ENCODE results near the gene LYZL2. TPM values are rescaled to one million over a fixed set of nuclear protein-coding genes. Genes with fewer than 3 reads are reported as not detected.
"Not testable (repeated sequence)": the region's sequence is repeated elsewhere in the genome, so short reads cannot be mapped to it uniquely, and the experiment has no call there.

LYZL2 gene
- total RNA-seq, 1 experiment from 2014 or later: not detected

GRCh38 chr10:30628576-30628975 is 977 bp downstream of the LYZL2 start:
- H3K9me2 ChIP-seq (ENCODE audit: insufficient read depth); ATAC-seq; H4K20me1 ChIP-seq (ENCODE audit: insufficient read depth); RAD21 ChIA-PET (ENCODE audit: low non-redundant PET in 1 of 2, low total read pairs in 2 of 2, uncharacterized antibody in 2 of 2, unreplicated experiment in 2 of 2); H3K4me3 ChIP-seq (replicated peaks in 1 of 2; ENCODE audit: low read depth in 1 of 2, low read length in 2 of 2); H3K27me3 ChIP-seq (ENCODE audit: insufficient read depth, low read length); H3K79me2 ChIP-seq (ENCODE audit: insufficient read depth, low read length); H2AFZ ChIP-seq (ENCODE audit: low read depth, low read length, poor library complexity, severe bottlenecking); H3K27ac ChIP-seq (ENCODE audit: low read depth, low read length); intact Hi-C loops (cut with micrococcal nuclease); H3K4me1 ChIP-seq (ENCODE audit: control insufficient read depth in 1 of 2, insufficient read depth in 2 of 2, low read length in 2 of 2); H3K36me3 ChIP-seq (ENCODE audit: control insufficient read depth in 1 of 2, insufficient read depth in 2 of 2, low read length in 2 of 2); POLR2A ChIA-PET; H3K4me2 ChIP-seq (ENCODE audit: low read length); CTCF ChIA-PET; DNase-seq (ENCODE audit: low read depth, low spot score); H3K9me3 ChIP-seq (ENCODE audit: control insufficient read depth in 1 of 2, insufficient read depth in 1 of 2, low read depth in 1 of 2, low read length in 2 of 2); BruUV-seq (replicated peaks); H3K9ac ChIP-seq (ENCODE audit: low read length): not testable (repeated sequence)

GRCh38 chr10:30626837-30627236 is 2.7 kb downstream of the LYZL2 start:
- RAD21 ChIA-PET (ENCODE audit: low non-redundant PET in 1 of 2, low total read pairs in 2 of 2, uncharacterized antibody in 2 of 2, unreplicated experiment in 2 of 2); H3K9me3 ChIP-seq (ENCODE audit: control insufficient read depth in 1 of 2, insufficient read depth in 1 of 2, low read depth in 1 of 2, low read length in 2 of 2); POLR2A ChIA-PET; H3K79me2 ChIP-seq (ENCODE audit: insufficient read depth, low read length); intact Hi-C loops (cut with micrococcal nuclease); BruUV-seq (replicated peaks); H3K4me1 ChIP-seq (ENCODE audit: control insufficient read depth in 1 of 2, insufficient read depth in 2 of 2, low read length in 2 of 2); H2AFZ ChIP-seq (ENCODE audit: low read depth, low read length, poor library complexity, severe bottlenecking); H3K27me3 ChIP-seq (ENCODE audit: insufficient read depth, low read length); H3K4me2 ChIP-seq (ENCODE audit: low read length); DNase-seq (ENCODE audit: low read depth, low spot score); ATAC-seq; H4K20me1 ChIP-seq (ENCODE audit: insufficient read depth); H3K27ac ChIP-seq (ENCODE audit: low read depth, low read length); H3K9me2 ChIP-seq (ENCODE audit: insufficient read depth); H3K9ac ChIP-seq (ENCODE audit: low read length); H3K36me3 ChIP-seq (ENCODE audit: control insufficient read depth in 1 of 2, insufficient read depth in 2 of 2, low read length in 2 of 2); H3K4me3 ChIP-seq (replicated peaks in 1 of 2; ENCODE audit: low read depth in 1 of 2, low read length in 2 of 2): not testable (repeated sequence)
- CTCF ChIA-PET: interaction anchor here (1.1 kb wide), 1 partner anchor 13 kb away, joined by 4 read pairs; no protein-coding TSS in a partner anchor

DNA sequence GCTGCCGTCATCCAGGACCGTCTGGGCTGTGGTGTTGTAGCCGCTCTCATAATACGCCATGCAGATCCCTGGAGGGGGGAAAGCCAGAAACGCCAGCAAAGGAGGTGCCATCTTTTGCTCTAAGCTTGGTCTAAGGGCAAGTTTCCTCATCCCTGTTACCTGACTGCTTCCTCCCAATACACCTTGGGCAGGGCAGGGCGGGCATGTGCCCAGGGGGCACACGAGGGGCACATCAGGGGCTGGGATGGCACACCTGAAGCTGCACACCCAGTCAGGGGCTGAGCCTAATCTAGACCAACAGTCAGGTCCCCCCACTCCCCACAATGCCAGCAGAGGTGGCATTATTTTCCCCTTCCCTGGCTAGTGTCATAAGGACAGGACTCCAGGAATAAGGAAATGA is 3.4 kb downstream of the LYZL2 start:
- H3K27me3 ChIP-seq (ENCODE audit: insufficient read depth, low read length); H3K9me2 ChIP-seq (ENCODE audit: insufficient read depth); H3K27ac ChIP-seq (ENCODE audit: low read depth, low read length); H3K4me2 ChIP-seq (ENCODE audit: low read length); intact Hi-C loops (cut with micrococcal nuclease); H3K4me3 ChIP-seq (replicated peaks in 1 of 2; ENCODE audit: low read depth in 1 of 2, low read length in 2 of 2); H3K9ac ChIP-seq (ENCODE audit: low read length); H3K4me1 ChIP-seq (ENCODE audit: control insufficient read depth in 1 of 2, insufficient read depth in 2 of 2, low read length in 2 of 2); ATAC-seq; RAD21 ChIA-PET (ENCODE audit: low non-redundant PET in 1 of 2, low total read pairs in 2 of 2, uncharacterized antibody in 2 of 2, unreplicated experiment in 2 of 2); H4K20me1 ChIP-seq (ENCODE audit: insufficient read depth); BruUV-seq (replicated peaks); H3K9me3 ChIP-seq (ENCODE audit: control insufficient read depth in 1 of 2, insufficient read depth in 1 of 2, low read depth in 1 of 2, low read length in 2 of 2); H3K36me3 ChIP-seq (ENCODE audit: control insufficient read depth in 1 of 2, insufficient read depth in 2 of 2, low read length in 2 of 2); POLR2A ChIA-PET; CTCF ChIA-PET; H3K79me2 ChIP-seq (ENCODE audit: insufficient read depth, low read length); H2AFZ ChIP-seq (ENCODE audit: low read depth, low read length, poor library complexity, severe bottlenecking); DNase-seq (ENCODE audit: low read depth, low spot score): not testable (repeated sequence)
